Measurements from ENCODE around the gene DTD2.
"Not testable (repeated sequence)": the region's sequence is repeated elsewhere in the genome, so short reads cannot be mapped to it uniquely, and the experiment has no call there.

The DTD2 gene

GRCh38 chr14:31456841-31457664 lies at the start of gene DTD2:
Gene DTD2 (minus strand): TSS chr14:31457506. CDS start chr14:31457393, 113 bp downstream.
- DNase-seq (ENCODE audit: low read depth, low spot score): peak; percentile 82

DNA sequence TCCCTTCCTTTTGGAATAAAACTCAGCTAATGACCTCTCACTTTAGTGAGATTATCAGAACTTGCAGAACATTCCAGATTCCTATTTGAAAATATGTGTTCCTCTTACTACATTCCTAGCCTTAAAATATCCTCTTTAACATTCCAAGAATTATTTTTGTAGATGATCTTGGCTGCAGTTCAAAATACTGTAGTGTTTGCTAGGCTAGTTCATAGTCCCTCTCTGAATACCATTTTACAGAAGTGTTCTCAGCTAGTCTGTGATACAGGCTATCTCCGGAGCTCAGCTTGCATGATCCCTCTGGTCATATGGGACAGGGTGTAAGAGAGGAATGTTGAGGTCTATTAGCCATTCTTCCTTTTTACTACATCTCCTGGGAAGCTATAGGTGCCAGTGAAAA lies 48.1 kb upstream of the DTD2 start:
- no peak for DNase-seq (ENCODE audit: low read depth, low spot score)

DNA sequence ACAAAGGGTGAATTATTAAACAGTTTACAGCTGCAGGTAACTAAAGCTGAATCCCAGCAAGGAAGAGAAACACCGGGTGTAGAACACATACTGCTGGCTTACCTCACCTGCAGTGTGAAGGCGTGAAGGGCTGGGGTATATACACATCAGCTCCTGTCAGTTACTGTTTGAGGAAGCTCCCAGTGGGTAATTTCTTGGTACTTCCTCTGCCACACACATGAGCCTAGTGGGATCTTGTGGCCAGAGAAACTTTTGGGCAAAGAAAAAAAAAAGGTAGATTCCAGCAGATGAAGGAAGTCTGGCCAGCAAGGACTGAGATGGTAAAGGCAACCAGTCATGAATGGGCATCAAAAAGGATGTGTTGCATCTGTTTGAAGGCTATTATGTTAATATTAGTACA lies 44.6 kb upstream of the DTD2 start:
- DNase-seq (ENCODE audit: low read depth, low spot score): no peak

DNA sequence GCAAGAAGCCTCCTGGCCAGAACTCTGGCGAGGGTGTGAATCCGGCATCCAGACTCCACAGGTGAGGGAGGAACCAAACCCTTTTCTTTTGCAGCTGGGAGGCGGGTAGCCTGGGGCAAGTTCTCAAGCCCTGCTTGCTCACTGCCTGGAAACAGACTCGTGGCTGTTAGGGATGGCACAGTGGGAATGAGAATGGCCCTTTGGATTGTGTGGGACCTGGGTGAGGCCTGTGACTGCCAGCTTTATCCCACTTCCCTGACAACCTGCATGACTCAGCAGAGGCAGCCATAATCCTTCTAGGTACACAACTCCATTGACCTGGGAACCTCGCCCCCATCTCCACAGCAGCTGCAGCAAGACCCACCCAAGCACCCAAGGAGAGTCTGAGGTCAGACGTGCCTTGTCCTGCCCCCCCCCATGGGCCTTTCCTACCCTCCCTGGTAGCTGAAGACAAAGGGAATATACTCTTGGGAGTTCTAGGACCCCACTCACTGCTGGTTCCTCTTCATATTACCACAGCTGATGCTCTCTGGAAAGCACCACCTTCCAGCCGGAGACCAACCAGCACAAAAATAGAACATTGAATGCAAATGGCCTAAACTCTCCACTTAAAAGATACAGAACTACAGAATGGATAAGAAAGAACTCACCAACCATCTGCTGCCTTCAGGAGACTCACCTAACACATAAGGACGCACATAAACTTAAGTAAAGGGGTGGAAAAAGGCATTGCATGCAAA lies 35.6 kb upstream of the DTD2 start:
- no peak for DNase-seq (ENCODE audit: low read depth, low spot score)

- DNase-seq (ENCODE audit: low read depth, low spot score): no peak
Measured at GRCh38 chr14:31489691-31490090, 32.4 kb upstream of the DTD2 start.

DNA sequence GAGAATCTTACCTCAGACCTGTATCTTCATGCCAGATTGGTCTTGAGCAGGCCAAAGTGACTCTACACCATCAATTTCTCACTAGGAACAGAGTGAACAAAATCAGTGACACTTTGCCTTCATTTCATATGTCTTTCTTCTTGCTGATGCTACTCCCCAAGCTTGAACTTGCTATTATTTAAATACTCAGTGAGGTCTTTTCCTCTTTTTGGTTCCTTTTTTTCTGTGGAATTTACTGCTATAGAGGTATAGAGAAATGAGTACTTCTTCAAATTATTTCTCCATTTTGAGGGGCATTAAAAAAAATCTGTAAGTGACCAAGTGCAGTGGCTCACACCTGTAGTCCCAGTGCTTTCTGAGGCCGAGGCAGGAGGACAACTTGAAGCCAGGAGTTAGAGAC lies 30.6 kb upstream of the DTD2 start, which contains the start of gene GPR33:
Gene GPR33 (minus strand): TSS at position 154 of the 400 bp plus-strand sequence. CDS start 4,074 bp downstream, outside the sequence.
- no peak for DNase-seq (ENCODE audit: low read depth, low spot score)

- DNase-seq (ENCODE audit: low read depth, low spot score): no peak
Measured at GRCh38 chr14:31486764-31487163, 29.5 kb upstream of the DTD2 start.

DNA sequence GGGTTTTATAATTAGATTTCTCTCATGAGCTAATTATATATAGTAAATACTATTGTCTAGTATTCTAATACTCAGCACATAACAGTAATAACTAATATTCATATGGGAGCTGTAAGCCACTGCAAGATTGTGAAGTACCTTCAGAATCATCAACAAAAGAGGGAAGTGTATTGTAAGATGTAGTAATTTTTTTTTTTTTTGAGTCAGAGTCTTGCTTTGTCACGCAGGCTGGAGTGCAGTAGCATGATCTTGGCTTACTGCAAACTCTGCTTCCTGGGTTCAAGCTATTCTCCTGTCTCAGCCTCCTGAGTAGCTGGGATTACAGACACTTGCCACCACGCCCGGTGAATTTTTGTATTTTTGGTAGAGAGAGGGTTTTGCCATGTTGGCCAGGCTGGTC lies 27.4 kb upstream of the DTD2 start:
- DNase-seq (ENCODE audit: low read depth, low spot score): no peak

GRCh38 chr14:31480156-31480555 lies 22.9 kb upstream of the DTD2 start:
- DNase-seq (ENCODE audit: low read depth, low spot score): no peak

- no peak for DNase-seq (ENCODE audit: low read depth, low spot score)
Measured at GRCh38 chr14:31479027-31479426, 21.7 kb upstream of the DTD2 start.

DNA sequence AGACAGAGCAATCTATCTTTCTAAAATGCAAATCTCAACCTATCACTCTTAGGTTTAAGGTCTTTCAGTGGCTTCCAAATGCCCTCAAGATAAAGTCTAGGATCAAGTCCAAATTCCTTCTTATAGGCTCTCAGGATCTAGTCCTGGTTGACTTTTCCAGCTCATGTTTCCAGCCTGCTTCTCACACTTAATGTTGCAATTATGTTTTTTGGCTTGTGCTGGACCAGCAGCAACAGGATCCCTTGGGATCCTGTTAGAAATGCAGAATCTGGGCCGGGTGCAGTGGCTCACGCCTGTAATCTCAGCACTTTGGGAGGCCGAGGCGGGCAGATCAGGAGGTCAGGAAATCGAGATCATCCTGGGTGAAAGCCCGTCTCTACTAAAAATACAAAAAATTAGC lies 19.9 kb upstream of the DTD2 start:
- DNase-seq (ENCODE audit: low read depth, low spot score): no peak

DNA sequence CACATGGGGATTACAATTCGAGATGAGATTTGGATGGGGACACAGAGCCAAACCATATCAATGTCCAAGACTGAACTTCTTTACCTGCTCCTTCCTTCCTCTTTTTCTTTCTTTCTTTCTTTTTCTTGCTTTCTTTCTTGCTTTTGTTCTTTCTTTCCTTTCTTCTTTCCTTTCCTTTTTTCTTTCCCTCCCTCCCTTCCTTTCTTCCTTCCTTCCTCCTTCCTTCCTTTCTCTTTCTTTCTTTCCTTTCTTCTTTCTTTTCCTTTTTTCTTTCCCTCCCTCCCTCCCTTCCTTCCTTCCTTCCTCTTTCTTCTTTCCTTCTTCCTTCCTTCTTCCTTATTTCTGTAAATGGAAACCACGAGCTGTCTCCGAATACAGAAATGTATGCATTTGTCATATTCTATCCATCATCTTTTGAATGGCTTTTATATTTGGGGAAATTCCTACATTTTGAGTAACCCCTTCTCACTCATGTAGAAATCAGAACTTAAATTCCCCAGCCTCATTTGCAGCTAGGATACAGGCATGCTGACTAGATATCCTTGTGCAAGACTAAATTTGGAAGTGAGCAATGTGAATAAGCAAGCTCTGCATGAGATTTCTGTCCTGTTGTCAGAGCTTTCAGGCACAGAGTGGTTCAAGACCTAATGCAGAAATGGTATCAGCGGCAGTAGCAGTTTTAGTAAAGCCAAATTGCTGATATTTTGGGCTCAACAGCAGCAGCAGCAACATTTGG lies 19.0 kb upstream of the DTD2 start:
- DNase-seq (ENCODE audit: low read depth, low spot score): no peak

- no peak for DNase-seq (ENCODE audit: low read depth, low spot score)
Measured at GRCh38 chr14:31466554-31466953, 9.2 kb upstream of the DTD2 start.

GRCh38 chr14:31465111-31465510 lies 7.8 kb upstream of the DTD2 start:
- DNase-seq (ENCODE audit: low read depth, low spot score): no peak

- not testable (repeated sequence) for DNase-seq (ENCODE audit: low read depth, low spot score)
Measured at GRCh38 chr14:31462450-31462849, 5.1 kb upstream of the DTD2 start.

GRCh38 chr14:31461545-31461944 lies 4.2 kb upstream of the DTD2 start:
- no peak for DNase-seq (ENCODE audit: low read depth, low spot score)

- DNase-seq (ENCODE audit: low read depth, low spot score): no peak
Measured at GRCh38 chr14:31457665-31458659, 656 bp upstream of the DTD2 start.

- no peak for DNase-seq (ENCODE audit: low read depth, low spot score)
Measured at GRCh38 chr14:31449971-31450610, 7.2 kb downstream of the DTD2 start.

GRCh38 chr14:31449136-31449535 lies 8.2 kb downstream of the DTD2 start:
- no peak for DNase-seq (ENCODE audit: low read depth, low spot score)

DNA sequence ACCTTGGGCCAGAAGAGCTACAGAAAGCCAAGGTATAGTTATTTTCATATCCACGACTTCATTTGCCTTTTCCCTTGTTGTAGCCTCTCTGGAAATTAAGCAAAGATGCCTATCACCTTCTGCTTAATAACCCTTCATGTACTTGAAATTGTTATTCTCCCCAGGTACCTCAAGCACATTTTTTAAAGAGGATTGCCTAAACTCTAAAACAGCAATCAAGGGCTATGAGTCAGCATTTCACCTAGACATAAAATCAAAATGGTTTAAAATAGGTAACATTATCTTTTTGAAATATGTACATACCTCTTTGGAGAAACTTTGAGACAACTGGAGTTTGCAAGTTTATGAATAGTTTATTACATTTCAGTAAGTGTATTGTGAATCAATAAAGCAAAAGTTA lies 11.6 kb downstream of the DTD2 start:
- DNase-seq (ENCODE audit: low read depth, low spot score): no peak
